CD4-positive, alpha-beta memory T cell (primary cell): ENCODE data around the gene SMAP1. TPM values are rescaled to one million over a fixed set of nuclear protein-coding genes. Genes with fewer than 3 reads are reported as not detected.
A peak's percentile ranks its signal among the peaks of the same experiment; 100 is the strongest.

ENCODE experiments used
- CTCF ChIA-PET: fragments of 350-600 bp; sonication (Branson Sonifier 250); formaldehyde crosslinking; loops from one replicate; lab custom pipeline; 2021; ENCODE audit warnings: inconsistent platforms; ENCODE audit not compliant: partially characterized antibody; lab: Charles Lee
- POLR2A ChIA-PET: fragments of 350-600 bp; sonication (Branson Sonifier 250); formaldehyde crosslinking; loops from one replicate; lab custom pipeline; 2021; ENCODE audit not compliant: partially characterized antibody; lab: Charles Lee
- DNase-seq, 5 donors: peaks; one replicate each; pipeline versions ENCODE4 v3.0.0 to v3.0.0-alpha.2; 2020 to 2022; ENCODE audit warnings: mixed read lengths in 1 of 5
- H3K27ac ChIP-seq: one replicate; pipeline ENCODE4 v1.7.0; 2013; ENCODE audit warnings: low read depth, low read length
- H3K27me3 ChIP-seq: 2 replicates; pipeline ENCODE4 v1.7.0; 2013; ENCODE audit warnings: mild to moderate bottlenecking, low read length, moderate library complexity; ENCODE audit not compliant: insufficient read depth
- H3K36me3 ChIP-seq: 2 replicates; pipeline ENCODE4 v1.7.0; 2013; ENCODE audit warnings: mild to moderate bottlenecking, low read length, moderate library complexity; ENCODE audit not compliant: insufficient read depth
- H3K4me1 ChIP-seq: 2 replicates; pipeline ENCODE4 v1.7.0; 2013; ENCODE audit warnings: mild to moderate bottlenecking, low read length, moderate library complexity; ENCODE audit not compliant: insufficient read depth
- H3K4me3 ChIP-seq, 2 donors: one replicate each; pipeline ENCODE4 v1.7.0; 2013; ENCODE audit warnings: low read length in 2 of 2, mild to moderate bottlenecking in 1 of 2
- H3K9me3 ChIP-seq, 2 donors: one replicate each; pipeline ENCODE4 v1.7.0; 2013; ENCODE audit warnings: low read length in 2 of 2, control low read depth in 1 of 2; ENCODE audit not compliant: control insufficient read depth in 1 of 2
- H3K27ac Mint-ChIP-seq, 7 donors: one replicate each; pipeline ENCODE4 v1.8.0; 2020 to 2021; ENCODE audit warnings: mixed read lengths in 7 of 7, mild to moderate bottlenecking in 6 of 7, inconsistent platforms in 3 of 7, moderate library complexity in 3 of 7
- H3K27me3 Mint-ChIP-seq, 2 donors: one replicate each; pipeline ENCODE4 v1.8.0; 2020 to 2021; ENCODE audit warnings: mixed read lengths in 2 of 2
- H3K36me3 Mint-ChIP-seq, 2 donors: one replicate each; pipeline ENCODE4 v1.8.0; 2020 to 2021; ENCODE audit warnings: mixed read lengths in 2 of 2, inconsistent platforms in 1 of 2, mild to moderate bottlenecking in 1 of 2
- H3K4me1 Mint-ChIP-seq, 4 donors: one replicate each; pipeline ENCODE4 v1.8.0; 2020 to 2021; ENCODE audit warnings: mixed read lengths in 4 of 4, mild to moderate bottlenecking in 1 of 4
- H3K4me3 Mint-ChIP-seq, 8 donors: one replicate each; pipeline ENCODE4 v1.8.0; 2020 to 2021; ENCODE audit warnings: mixed read lengths in 8 of 8, mild to moderate bottlenecking in 7 of 8, moderate library complexity in 6 of 8, inconsistent platforms in 3 of 8
- H3K9me3 Mint-ChIP-seq, 8 donors: one replicate each; pipeline ENCODE4 v1.8.0; 2020 to 2021; ENCODE audit warnings: mixed read lengths in 8 of 8, mild to moderate bottlenecking in 5 of 8, inconsistent platforms in 3 of 8, moderate library complexity in 1 of 8
- intact Hi-C: fragments of 100-400 bp; cut with micrococcal nuclease; formaldehyde crosslinking; loops from one replicate; pipeline ENCODE4 v1.15.1; 2023
- polyA plus RNA-seq, 2 donors: library from polyadenylated mRNA; unstranded; fragments of 300-500 nt; fragmentation: Illumina TruSeq; gene quantifications; one replicate each; pipeline ENCODE4 v1.2.3, GENCODE V29; 2021
- total RNA-seq, 2 experiments: library from RNA; stranded (reverse); gene quantifications; one replicate each; pipeline ENCODE4 v1.2.3, GENCODE V29; 2021

The SMAP1 gene
- total and polyA plus RNA-seq, 4 experiments from 2014 or later = 25.5 to 38.4 (median 28.3) TPM

GRCh38 chr6:70673601-70674000 lies 5.9 kb downstream of the SMAP1 start:
- H3K36me3 Mint-ChIP-seq = peaks cover 0 to 6% of the 10 kb centered on the region in 2 donors
- ChIA-PET POLR2A (no interaction called here), CTCF (interaction anchor here (0.9 to 1.3 kb wide), 3 partner anchors 12 to 20 kb away, joined by 3 to 4 read pairs (median 4); no protein-coding TSS in a partner anchor)
- peaks cover 57 to 88% (median 65%) of the 10 kb centered on the region in 4 donors for H3K4me1 Mint-ChIP-seq
- peaks cover 84% of the 10 kb centered on the region for H3K4me1 ChIP-seq
- no peak for DNase-seq
- H3K36me3 ChIP-seq = no peaks in the 10 kb centered on the region
- peak overlapping the region in 4 of 8 donors; percentile 16 to 71 (median 56) for H3K4me3 Mint-ChIP-seq
- no peaks in the 10 kb centered on the region for H3K9me3 ChIP-seq
- H3K4me3 ChIP-seq = no peak overlapping the region
- H3K27ac Mint-ChIP-seq = peak overlapping the region in 2 of 7 donors; percentile 24 to 28
- H3K27me3 Mint-ChIP-seq = no peaks in the 10 kb centered on the region
- no peak overlapping the region for H3K27ac ChIP-seq
- no peaks in the 10 kb centered on the region for H3K27me3 ChIP-seq
- intact Hi-C loops = no loop called here
- H3K9me3 Mint-ChIP-seq = peaks cover 0 to 2% (median 0%) of the 10 kb centered on the region in 8 donors

DNA sequence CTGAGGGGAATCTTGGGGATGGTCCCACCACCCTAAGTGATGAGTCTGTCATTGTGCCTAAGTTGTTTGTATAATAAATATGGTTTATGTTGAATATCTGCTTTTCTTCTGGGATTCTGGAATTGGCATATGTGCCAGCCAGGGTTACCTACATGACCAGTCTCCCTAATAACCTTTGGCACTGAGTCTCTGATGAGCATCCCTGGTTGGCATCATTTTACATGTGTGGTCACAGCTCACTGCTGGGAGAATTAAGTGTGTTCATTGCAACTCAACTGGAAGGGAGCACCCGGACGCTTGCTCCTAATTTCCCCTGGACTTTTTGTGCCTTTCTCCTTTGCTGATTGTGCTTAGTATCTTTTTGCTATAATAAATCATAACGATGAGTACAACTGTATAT lies 8.1 kb downstream of the SMAP1 start:
- Mint-ChIP-seq H3K9me3 (peaks cover 0 to 2% (median 0%) of the 10 kb centered on the region in 8 donors), H3K4me3 (peak overlapping the region in 1 of 8 donors; percentile 47), H3K36me3 (peaks cover 0 to under 1% of the 10 kb centered on the region in 2 donors), H3K27me3 (no peaks in the 10 kb centered on the region), H3K27ac (peak overlapping the region in 3 of 7 donors; percentile 13 to 62 (median 23)), H3K4me1 (peaks cover 46 to 80% (median 54%) of the 10 kb centered on the region in 4 donors)
- Histone ChIP-seq H3K9me3 (no peaks in the 10 kb centered on the region), H3K36me3 (no peaks in the 10 kb centered on the region), H3K4me1 (peaks cover 62% of the 10 kb centered on the region), H3K4me3 (no peak overlapping the region), H3K27ac (no peak overlapping the region), H3K27me3 (no peaks in the 10 kb centered on the region)
- POLR2A ChIA-PET = no interaction called here
- intact Hi-C loops = no loop called here
- CTCF ChIA-PET = interaction anchor here (1.1 to 1.5 kb wide), 2 partner anchors 9 to 11 kb away, joined by 3 to 5 read pairs; no protein-coding TSS in a partner anchor
- no peak for DNase-seq

GRCh38 chr6:70676821-70677220 lies 9.1 kb downstream of the SMAP1 start:
- Mint-ChIP-seq H3K36me3 (peaks cover 0 to 2% of the 10 kb centered on the region in 2 donors), H3K4me3 (no peak overlapping the region), H3K4me1 (peaks cover 42 to 75% (median 51%) of the 10 kb centered on the region in 4 donors), H3K27ac (no peak overlapping the region), H3K9me3 (peaks cover 0 to 2% (median 0%) of the 10 kb centered on the region in 8 donors), H3K27me3 (no peaks in the 10 kb centered on the region)
- H3K27me3 ChIP-seq = no peaks in the 10 kb centered on the region
- no peaks in the 10 kb centered on the region for H3K36me3 ChIP-seq
- no peak for DNase-seq
- H3K27ac ChIP-seq = no peak overlapping the region
- no peak overlapping the region for H3K4me3 ChIP-seq
- ChIA-PET CTCF (interaction anchor here (1.9 kb wide), 1 partner anchor 10 kb away, joined by 14 read pairs; no protein-coding TSS in a partner anchor), POLR2A (interaction anchor here (1.7 kb wide), 1 partner anchor 9 kb away, joined by 8 read pairs; the partner anchor contains the start of gene SMAP1)
- H3K4me1 ChIP-seq = peaks cover 56% of the 10 kb centered on the region
- no peaks in the 10 kb centered on the region for H3K9me3 ChIP-seq
- intact Hi-C loops = no loop called here

- Histone ChIP-seq H3K4me1 (peaks cover 48% of the 10 kb centered on the region), H3K27me3 (no peaks in the 10 kb centered on the region), H3K36me3 (no peaks in the 10 kb centered on the region), H3K4me3 (no peak overlapping the region), H3K27ac (no peak overlapping the region), H3K9me3 (no peaks in the 10 kb centered on the region)
- Mint-ChIP-seq H3K27ac (peak overlapping the region in 1 of 7 donors; percentile 24), H3K4me3 (no peak overlapping the region), H3K27me3 (no peaks in the 10 kb centered on the region), H3K9me3 (no peaks in the 10 kb centered on the region), H3K36me3 (peaks cover 0 to 3% of the 10 kb centered on the region in 2 donors), H3K4me1 (peaks cover 38 to 62% (median 49%) of the 10 kb centered on the region in 4 donors)
- ChIA-PET POLR2A (interaction anchor here (1.5 kb wide), 1 partner anchor 13 kb away, joined by 9 read pairs; the partner anchor contains the start of gene SMAP1), CTCF (interaction anchor here (1.1 to 1.4 kb wide), 2 partner anchors 32 to 135 kb away, joined by 3 to 5 read pairs; no protein-coding TSS in a partner anchor)
- DNase-seq = no peak
- intact Hi-C loops = no loop called here
Measured at GRCh38 chr6:70680396-70680795, 12.7 kb downstream of the SMAP1 start.

GRCh38 chr6:70684794-70685493 lies 17.3 kb downstream of the SMAP1 start:
- H3K36me3 ChIP-seq = no peaks in the 10 kb centered on the region
- H3K27me3 ChIP-seq = no peaks in the 10 kb centered on the region
- POLR2A ChIA-PET = interaction anchor here (0.6 to 1.5 kb wide), 2 partner anchors 17 to 111 kb away, joined by 3 to 7 read pairs; partner anchors contain the start of gene SMAP1
- no peaks in the 10 kb centered on the region for H3K9me3 Mint-ChIP-seq
- peaks cover 0 to 3% of the 10 kb centered on the region in 2 donors for H3K36me3 Mint-ChIP-seq
- peaks cover 37% of the 10 kb centered on the region for H3K4me1 ChIP-seq
- DNase-seq = no peak
- no peak overlapping the region for H3K4me3 ChIP-seq
- CTCF ChIA-PET = interaction anchor here (0.7 to 5.2 kb wide), 21 partner anchors 10 to 464 kb away, joined by 3 to 39 read pairs (median 4); partner anchors contain the start of genes SDHAF4 and SMAP1
- intact Hi-C loops = loop anchor here (2.0 to 5.0 kb wide), 2 partner anchors 16 to 273 kb away; partner anchors contain the start of gene FAM135A
- no peaks in the 10 kb centered on the region for H3K9me3 ChIP-seq
- peak overlapping the region in 5 of 8 donors; percentile 14 to 69 (median 40) for H3K4me3 Mint-ChIP-seq
- no peaks in the 10 kb centered on the region for H3K27me3 Mint-ChIP-seq
- peak overlapping the region; percentile 30 to 77 (median 68) for H3K27ac Mint-ChIP-seq
- peaks cover 41 to 73% (median 51%) of the 10 kb centered on the region in 4 donors for H3K4me1 Mint-ChIP-seq
- no peak overlapping the region for H3K27ac ChIP-seq

DNA sequence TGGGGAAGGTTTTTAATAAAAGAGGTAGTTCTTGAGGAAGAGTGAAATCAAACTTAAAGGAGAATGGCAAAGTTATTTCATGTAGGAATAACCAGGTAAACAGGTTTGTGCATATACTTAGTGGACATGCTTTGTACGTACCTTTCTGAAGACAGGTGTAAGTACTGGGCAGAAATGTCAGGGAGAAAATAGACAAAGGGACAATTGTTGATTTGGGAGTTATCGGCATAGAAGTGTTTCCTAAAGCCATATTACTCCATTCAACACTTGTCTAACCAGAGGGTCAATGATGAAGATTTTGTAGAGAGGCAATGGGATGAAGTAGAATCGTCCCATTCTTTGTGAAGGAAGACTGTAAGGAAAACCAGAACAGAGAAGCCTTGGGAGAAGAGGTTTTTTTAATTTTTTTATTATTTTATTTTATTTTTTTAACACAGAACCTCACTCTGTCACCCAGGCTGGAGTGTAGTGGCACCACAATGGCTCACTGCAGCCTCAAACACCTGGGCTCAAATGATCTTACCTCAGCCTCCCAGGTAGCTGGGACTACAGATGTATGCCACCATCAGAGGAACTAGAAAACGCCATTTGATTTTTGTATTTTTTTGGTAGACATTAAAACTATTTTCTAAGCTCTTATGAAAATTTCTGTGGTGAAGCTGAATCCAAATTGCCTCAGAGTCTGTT lies 18.0 kb downstream of the SMAP1 start:
- H3K36me3 Mint-ChIP-seq = peaks cover under 1 to 4% of the 10 kb centered on the region in 2 donors
- Histone ChIP-seq H3K27me3 (no peaks in the 10 kb centered on the region), H3K4me1 (peaks cover 37% of the 10 kb centered on the region), H3K4me3 (no peak overlapping the region), H3K36me3 (no peaks in the 10 kb centered on the region), H3K27ac (no peak overlapping the region), H3K9me3 (no peaks in the 10 kb centered on the region)
- no peak for DNase-seq
- H3K27ac Mint-ChIP-seq = peak overlapping the region in 4 of 7 donors; percentile 9 to 72 (median 20)
- peaks cover 0 to 2% (median under 1%) of the 10 kb centered on the region in 8 donors for H3K9me3 Mint-ChIP-seq
- H3K27me3 Mint-ChIP-seq = no peaks in the 10 kb centered on the region
- POLR2A ChIA-PET = no interaction called here
- H3K4me3 Mint-ChIP-seq = peak overlapping the region in 4 of 8 donors; percentile 4 to 69 (median 32)
- intact Hi-C loops = loop anchor here (1.0 to 5.0 kb wide), 6 partner anchors 17 to 314 kb away; partner anchors contain the start of genes FAM135A and SDHAF4
- H3K4me1 Mint-ChIP-seq = peaks cover 40 to 67% (median 47%) of the 10 kb centered on the region in 4 donors
- CTCF ChIA-PET = interaction anchor here (0.7 to 5.2 kb wide), 15 partner anchors 10 to 314 kb away, joined by 3 to 39 read pairs (median 5); partner anchors contain the start of genes SDHAF4 and SMAP1
